BJ (cell line): ENCODE results near the gene MANEAL. TPM values are rescaled to one million over a fixed set of nuclear protein-coding genes. Genes with fewer than 3 reads are reported as not detected.
A peak's percentile ranks its signal among the peaks of the same experiment; 100 is the strongest.

Experiments
- CTCF ChIA-PET: fragments of 350-600 bp; formaldehyde crosslinking; extraction: SDS; loops from one replicate; lab custom pipeline; 2021; ENCODE audit warnings: antibody characterized with exemption, inconsistent platforms; lab: Yijun Ruan, JAX
- POLR2A ChIA-PET: fragments of 300-600 bp; sonication (Branson Sonifier 250); formaldehyde crosslinking; extraction: SDS; loops from one replicate; lab custom pipeline; 2021; ENCODE audit warnings: antibody characterized with exemption; lab: Charles Lee
- DNase-seq: peaks from one replicate; pipeline ENCODE4 v3.0.0-alpha.2; 2011; ENCODE audit warnings: low read depth
- H3K27me3 ChIP-seq: 2 replicates; pipeline ENCODE4 v1.6.0; 2011; ENCODE audit warnings: low read length; ENCODE audit not compliant: control insufficient read depth, insufficient read depth
- H3K36me3 ChIP-seq: 2 replicates; pipeline ENCODE4 v1.5.1; 2011; ENCODE audit warnings: low read length; ENCODE audit not compliant: control insufficient read depth, insufficient read depth
- H3K4me3 ChIP-seq: 2 replicates; pipeline ENCODE4 v1.5.1; 2011; ENCODE audit warnings: low read depth, mild to moderate bottlenecking, control low read depth, low read length
- CTCF ChIP-seq: IDR thresholded peaks from 2 replicates; pipeline ENCODE4 v1.5.1; 2011; ENCODE audit warnings: low read depth, mild to moderate bottlenecking, control low read depth, inconsistent platforms, low read length, moderate library complexity; ENCODE audit not compliant: insufficient read depth
- polyA plus RNA-seq: library from polyadenylated mRNA; depleted of rRNA; stranded (reverse); fragments of >200 nt; gene quantifications from 2 replicates; pipeline ENCODE4 v1.2.3, GENCODE V29; 2011

Gene MANEAL
- polyA plus RNA-seq, 1 experiment: 4.0 TPM

- TF ChIP-seq CTCF: peak; percentile 29; the same call in 1 of the 2 replicates
- peaks cover 19% of the 10 kb centered on the region for H3K36me3 ChIP-seq
- no peaks in the 10 kb centered on the region for H3K27me3 ChIP-seq
- POLR2A ChIA-PET: interaction anchor here (0.6 to 1.4 kb wide), 3 partner anchors 118 to 201 kb away, joined by 3 to 22 read pairs (median 10); a partner anchor contains a TSS
- H3K4me3 ChIP-seq: peak overlapping the region; percentile 68
- no peak for DNase-seq
- CTCF ChIA-PET: interaction anchor here (0.6 to 1.7 kb wide), 6 partner anchors 10 to 188 kb away, joined by 3 to 8 read pairs (median 3); partner anchors contain the start of genes CDCA8 and MTF1
Measured at GRCh38 chr1:37808369-37809319, 15.0 kb downstream of the MANEAL start.

DNA sequence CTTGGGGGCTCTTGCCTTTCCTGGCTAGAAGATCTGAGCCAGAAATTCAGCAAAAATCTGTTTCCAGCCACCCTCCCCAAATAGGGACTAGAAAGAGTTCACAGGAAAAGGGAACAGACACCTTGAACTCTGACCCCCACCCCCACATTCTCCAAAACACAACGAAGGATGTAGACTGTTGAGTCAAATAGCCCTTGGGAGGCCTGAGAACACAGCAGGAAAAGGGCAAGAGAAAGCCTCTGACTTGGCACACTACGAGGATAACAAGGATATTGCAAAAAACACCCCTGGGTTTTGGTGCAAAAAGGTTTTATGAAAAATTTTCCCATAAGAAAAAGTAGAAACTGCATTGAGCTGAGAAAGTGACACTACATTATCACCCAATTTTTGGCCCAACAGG lies 16.3 kb downstream of the MANEAL start:
- Histone ChIP-seq H3K4me3 (no peak overlapping the region), H3K27me3 (no peaks in the 10 kb centered on the region), H3K36me3 (peaks cover 10% of the 10 kb centered on the region)
- POLR2A ChIA-PET: no interaction called here
- CTCF ChIA-PET: no interaction called here
- DNase-seq: no peak
- TF ChIP-seq CTCF: no peak

- peaks cover 8% of the 10 kb centered on the region for H3K36me3 ChIP-seq
- no peaks in the 10 kb centered on the region for H3K27me3 ChIP-seq
- peak; percentile 87 for TF ChIP-seq CTCF
- H3K4me3 ChIP-seq: no peak overlapping the region
- no peak for DNase-seq
- CTCF ChIA-PET: interaction anchor here (1.2 kb wide), 1 partner anchor 48 kb away, joined by 5 read pairs; the partner anchor contains the start of gene MTF1
- POLR2A ChIA-PET: no interaction called here
Measured at GRCh38 chr1:37811027-37811655, 17.5 kb downstream of the MANEAL start.

GRCh38 chr1:37813529-37814145 lies 20.0 kb downstream of the MANEAL start:
- Histone ChIP-seq H3K27me3 (no peaks in the 10 kb centered on the region), H3K4me3 (no peak overlapping the region), H3K36me3 (peaks cover 10% of the 10 kb centered on the region)
- no peak for DNase-seq
- ChIA-PET POLR2A (no interaction called here), CTCF (no interaction called here)
- TF ChIP-seq CTCF: no peak
